Brain microvascular endothelial cell (primary cell): ENCODE data around the gene CARD16.

Experiments
- DNase-seq: peaks from one replicate; pipeline ENCODE4 v3.0.0-alpha.2; 2020
- H3K27ac ChIP-seq: fragments of 250-450 bp; sonication (Bioruptor Pico); 2 replicates; pipeline ENCODE4 v1.5.1; 2020; ENCODE audit warnings: mild to moderate bottlenecking, moderate library complexity
- H3K27me3 ChIP-seq: fragments of 250-450 bp; sonication (Bioruptor Pico); replicated peaks from 2 replicates; pipeline ENCODE4 v1.5.1; 2020; ENCODE audit warnings: mild to moderate bottlenecking
- H3K36me3 ChIP-seq: fragments of 250-450 bp; sonication (Bioruptor Pico); replicated peaks from 2 replicates; pipeline ENCODE4 v1.5.1; 2020; ENCODE audit warnings: mild to moderate bottlenecking
- H3K4me3 ChIP-seq: 2 replicates; pipeline ENCODE4 v1.5.1; 2011; ENCODE audit warnings: low read depth, mild to moderate bottlenecking, control low read depth, low read length, moderate library complexity
- in situ Hi-C: cut with HindIII; loops from 2 replicates; pipeline ENCODE4 v1.10.0; 2017; ENCODE audit warnings: low sequenced_read_pairs, low pct_ligation_motif_present
- TF ChIP-seq, protein P1 (sequence below): IDR thresholded peaks from 2 replicates; pipeline ENCODE4 v1.5.1; 2011; ENCODE audit warnings: low read depth, mild to moderate bottlenecking, moderate library complexity, low read length, control low read depth, inconsistent platforms; ENCODE audit errors: missing control alignments

The CARD16 gene

DNA sequence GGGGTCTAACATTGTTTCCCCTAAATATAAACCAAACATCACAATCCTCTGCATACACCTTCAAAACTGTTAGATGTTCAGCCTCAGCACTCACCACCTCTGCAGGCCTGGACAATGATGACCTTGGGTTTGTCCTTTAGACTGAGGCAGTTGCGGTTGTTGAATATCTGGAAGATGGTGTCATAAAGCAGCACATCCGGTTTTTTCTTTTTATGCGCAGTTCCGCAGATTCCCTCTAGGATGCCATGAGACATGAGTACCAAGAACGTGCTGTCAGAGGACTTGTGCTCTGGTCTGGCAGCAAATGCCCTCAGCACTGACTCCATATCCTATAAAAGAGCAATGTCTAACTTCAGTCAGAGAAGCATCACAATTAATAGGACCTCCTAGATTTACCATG is 45.0 kb downstream of the CARD16 start:
- H3K27me3 ChIP-seq = no peaks in the 10 kb centered on the region
- peak; percentile 9 for DNase-seq
- no peak overlapping the region for H3K4me3 ChIP-seq
- no peaks in the 10 kb centered on the region for H3K36me3 ChIP-seq
- in situ Hi-C loops = no loop called here
- TF ChIP-seq, protein P1, sequence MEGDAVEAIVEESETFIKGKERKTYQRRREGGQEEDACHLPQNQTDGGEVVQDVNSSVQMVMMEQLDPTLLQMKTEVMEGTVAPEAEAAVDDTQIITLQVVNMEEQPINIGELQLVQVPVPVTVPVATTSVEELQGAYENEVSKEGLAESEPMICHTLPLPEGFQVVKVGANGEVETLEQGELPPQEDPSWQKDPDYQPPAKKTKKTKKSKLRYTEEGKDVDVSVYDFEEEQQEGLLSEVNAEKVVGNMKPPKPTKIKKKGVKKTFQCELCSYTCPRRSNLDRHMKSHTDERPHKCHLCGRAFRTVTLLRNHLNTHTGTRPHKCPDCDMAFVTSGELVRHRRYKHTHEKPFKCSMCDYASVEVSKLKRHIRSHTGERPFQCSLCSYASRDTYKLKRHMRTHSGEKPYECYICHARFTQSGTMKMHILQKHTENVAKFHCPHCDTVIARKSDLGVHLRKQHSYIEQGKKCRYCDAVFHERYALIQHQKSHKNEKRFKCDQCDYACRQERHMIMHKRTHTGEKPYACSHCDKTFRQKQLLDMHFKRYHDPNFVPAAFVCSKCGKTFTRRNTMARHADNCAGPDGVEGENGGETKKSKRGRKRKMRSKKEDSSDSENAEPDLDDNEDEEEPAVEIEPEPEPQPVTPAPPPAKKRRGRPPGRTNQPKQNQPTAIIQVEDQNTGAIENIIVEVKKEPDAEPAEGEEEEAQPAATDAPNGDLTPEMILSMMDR = peak; percentile 26
- no peak overlapping the region for H3K27ac ChIP-seq

DNA sequence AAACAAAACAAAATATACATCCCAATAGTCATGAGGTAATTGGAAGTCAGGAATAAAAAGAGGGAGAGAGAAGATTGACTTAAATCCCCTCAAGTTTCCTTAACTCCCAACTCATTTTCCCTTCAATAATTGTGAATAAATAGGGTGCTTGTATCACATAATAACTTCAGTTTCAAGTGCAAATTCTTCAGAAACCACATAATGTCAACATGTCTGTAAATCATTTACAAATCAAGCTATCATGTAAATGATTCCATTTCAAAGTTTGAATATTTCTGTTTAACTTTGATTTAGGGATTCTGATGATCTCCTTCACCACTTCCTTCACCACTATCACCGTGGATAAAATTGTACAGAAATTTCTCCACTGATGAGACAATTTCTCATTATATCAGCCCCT is 45.4 kb downstream of the CARD16 start:
- Histone ChIP-seq H3K36me3 (no peaks in the 10 kb centered on the region), H3K27me3 (no peaks in the 10 kb centered on the region), H3K27ac (no peak overlapping the region), H3K4me3 (no peak overlapping the region)
- in situ Hi-C loops = no loop called here
- TF ChIP-seq, protein P1 = no peak
- no peak for DNase-seq

DNA sequence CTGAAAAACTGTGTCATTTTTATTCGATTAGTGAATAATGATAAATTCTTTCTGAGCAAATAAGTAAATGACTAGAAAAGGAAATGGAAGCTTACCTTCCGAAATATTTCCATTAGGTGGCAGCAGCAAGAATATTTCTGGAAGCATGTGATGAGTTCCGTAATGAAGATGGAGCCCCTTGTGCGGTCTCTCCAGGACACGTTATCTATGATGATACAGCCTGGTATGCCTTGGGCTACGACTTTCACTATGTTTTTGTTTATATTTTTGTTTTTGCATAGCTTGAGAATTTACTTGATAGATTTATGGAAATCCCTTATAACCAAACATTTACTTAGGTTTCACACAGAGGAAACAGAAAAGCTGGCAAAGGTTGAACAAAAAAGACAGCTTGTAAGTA is 47.8 kb downstream of the CARD16 start:
- no peak for DNase-seq
- no peaks in the 10 kb centered on the region for H3K36me3 ChIP-seq
- TF ChIP-seq, protein P1 = no peak
- no peaks in the 10 kb centered on the region for H3K27me3 ChIP-seq
- H3K27ac ChIP-seq = no peak overlapping the region
- no peak overlapping the region for H3K4me3 ChIP-seq
- in situ Hi-C loops = no loop called here

DNA sequence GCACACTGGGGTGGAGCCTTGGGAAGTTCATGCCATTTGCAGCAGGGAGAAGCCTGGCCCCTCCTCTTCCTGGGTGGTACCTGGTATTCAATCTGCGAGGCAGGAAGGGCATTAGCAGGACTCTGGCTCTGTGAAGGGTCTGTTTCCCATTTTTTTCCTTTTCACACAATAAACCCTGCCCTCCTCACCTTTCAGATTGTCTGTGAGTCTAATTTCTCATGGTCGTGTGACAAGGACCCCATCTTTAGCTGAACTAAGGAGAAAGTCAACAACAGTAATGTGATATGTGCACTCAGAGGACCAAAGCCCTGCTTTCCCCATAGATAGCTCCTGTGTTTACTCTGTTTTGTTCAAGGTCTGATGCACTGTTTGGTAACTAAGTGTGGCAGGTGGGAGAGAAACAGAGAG is 50.1 kb downstream of the CARD16 start:
- TF ChIP-seq, protein P1 = no peak
- Histone ChIP-seq H3K27ac (no peak overlapping the region), H3K27me3 (no peaks in the 10 kb centered on the region), H3K4me3 (no peak overlapping the region), H3K36me3 (no peaks in the 10 kb centered on the region)
- no peak for DNase-seq
- in situ Hi-C loops = no loop called here

DNA sequence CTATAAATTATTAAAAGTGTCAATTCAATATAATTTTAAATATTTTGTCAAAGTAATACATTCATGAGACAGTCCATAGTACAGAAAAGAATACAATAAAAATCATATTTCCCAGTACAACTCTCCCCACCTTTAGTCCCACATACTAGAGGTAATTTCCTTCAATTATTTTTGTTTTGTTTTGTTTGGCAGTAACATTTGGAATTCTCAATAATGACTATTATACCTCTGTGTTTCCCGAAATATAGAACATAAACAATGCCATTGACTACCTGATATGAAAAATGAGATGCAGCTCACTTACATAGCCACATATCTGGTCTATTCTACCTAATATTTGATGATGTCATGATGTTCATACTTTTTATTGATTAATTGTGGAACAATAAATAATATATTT is 52.4 kb downstream of the CARD16 start:
- TF ChIP-seq, protein P1 = no peak
- Histone ChIP-seq H3K36me3 (no peaks in the 10 kb centered on the region), H3K27me3 (no peaks in the 10 kb centered on the region), H3K27ac (no peak overlapping the region), H3K4me3 (no peak overlapping the region)
- in situ Hi-C loops = no loop called here
- DNase-seq = no peak

DNA sequence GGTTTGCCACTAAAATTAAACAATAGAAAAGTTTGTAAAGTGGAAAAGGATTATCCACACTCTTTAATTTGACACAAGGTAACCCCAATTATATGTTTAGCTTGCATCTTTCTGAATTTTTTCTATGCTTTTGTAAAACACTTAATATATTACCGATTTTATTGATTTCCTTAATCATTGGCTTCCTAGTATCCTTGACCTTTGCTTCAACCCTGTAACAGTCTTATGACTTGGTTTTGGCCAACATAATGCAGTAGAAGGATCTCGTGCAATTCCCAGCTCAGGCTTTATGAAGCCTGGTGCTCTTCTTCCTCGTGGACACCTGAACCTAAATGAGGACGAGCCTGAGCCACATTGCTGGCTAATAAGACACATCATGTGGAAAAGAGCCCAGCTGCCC is 53.1 kb downstream of the CARD16 start:
- TF ChIP-seq, protein P1 = no peak
- in situ Hi-C loops = no loop called here
- no peaks in the 10 kb centered on the region for H3K27me3 ChIP-seq
- DNase-seq = no peak
- H3K36me3 ChIP-seq = no peaks in the 10 kb centered on the region
- H3K27ac ChIP-seq = no peak overlapping the region
- no peak overlapping the region for H3K4me3 ChIP-seq
